HepG2 (cell line): Measurements from ENCODE around the gene ZBTB20. TPM values are rescaled to one million over a fixed set of nuclear protein-coding genes. Genes with fewer than 3 reads are reported as not detected.
A peak's percentile ranks its signal among the peaks of the same experiment; 100 is the strongest.

Experiments used
- BCL6 ChIP-seq: IDR thresholded peaks from 2 replicates; pipeline ENCODE4 v1.6.1; 2016; ENCODE audit warnings: missing genetic modification reagents, missing compliant biosample characterization
- EEA1 ChIP-seq: sonication (generic); formaldehyde crosslinking; IDR thresholded peaks from 2 replicates; pipeline ENCODE4 v1.5.1; 2020; ENCODE audit warnings: mild to moderate bottlenecking, missing genetic modification reagents, borderline replicate concordance
- HMGXB3 ChIP-seq: sonication (generic); formaldehyde crosslinking; IDR thresholded peaks from 2 replicates; pipeline ENCODE4 v1.4.0; 2020; ENCODE audit warnings: missing genetic modification reagents, borderline replicate concordance
- POLR2A ChIP-seq, 2 experiments: IDR thresholded peaks; 2 replicates each; pipeline ENCODE4 v1.6.1; 2011; ENCODE audit warnings: low read depth in 2 of 2, low read length in 2 of 2, mild to moderate bottlenecking in 1 of 2, moderate library complexity in 1 of 2; ENCODE audit not compliant: insufficient read depth in 1 of 2
- SP1 ChIP-seq, 2 experiments: fragments of 450-650 bp in 1 of 2; sonication (generic) in 1 of 2; formaldehyde crosslinking in 1 of 2; IDR thresholded peaks; 2 replicates each; pipeline versions ENCODE4 v1.4.0 to v1.6.1; 2016 to 2020; ENCODE audit warnings: missing genetic modification reagents in 1 of 2
- SP4 ChIP-seq: sonication (generic); formaldehyde crosslinking; IDR thresholded peaks from 2 replicates; pipeline ENCODE4 v1.8.1; 2023; ENCODE audit warnings: mild to moderate bottlenecking, missing genetic modification reagents
- SYNCRIP ChIP-seq: fragments of 200-400 bp; formaldehyde crosslinking; IDR thresholded peaks from 2 replicates; pipeline ENCODE4 v1.6.1; 2018; ENCODE audit warnings: mild to moderate bottlenecking, low read depth, low read length; ENCODE audit not compliant: insufficient read depth
- ZNF512 ChIP-seq: sonication (generic); formaldehyde crosslinking; IDR thresholded peaks from 2 replicates; pipeline ENCODE4 v1.4.0; 2020; ENCODE audit warnings: mild to moderate bottlenecking, missing genetic modification reagents
- ZNF773 ChIP-seq: sonication (generic); formaldehyde crosslinking; IDR thresholded peaks from 2 replicates; pipeline ENCODE4 v1.4.0; 2020; ENCODE audit warnings: missing genetic modification reagents, borderline replicate concordance
- ZZZ3 ChIP-seq: sonication (generic); formaldehyde crosslinking; IDR thresholded peaks from 2 replicates; pipeline ENCODE4 v1.4.0; 2020; ENCODE audit warnings: missing genetic modification reagents, mild to moderate bottlenecking, borderline replicate concordance
- polyA plus RNA-seq, 8 experiments: library from polyadenylated mRNA; depleted of rRNA in 3 of 8; stranded (reverse) in 7 of 8; unstranded in 1 of 8; fragments of >200 nt; fragmentation: Illumina TruSeq in 4 of 8; extraction: Trizol in 4 of 8; gene quantifications; 2 replicates each; pipeline versions ENCODE4 v1.2.1 to v1.2.3, GENCODE V29; 2011 to 2016; ENCODE audit warnings: low read depth in 4 of 8, missing spikeins in 1 of 8, mixed read lengths in 1 of 8; ENCODE audit not compliant: insufficient read depth in 1 of 8
- total RNA-seq, 5 experiments: library from RNA; depleted of rRNA; stranded (reverse); fragments of >200 nt; fragmentation: Illumina TruSeq; extraction: Trizol; gene quantifications; 2 replicates each; pipeline ENCODE4 v1.2.3, GENCODE V29; 2016; ENCODE audit warnings: low read depth in 1 of 5
- TF ChIP-seq, protein P1 (sequence below): sonication (generic); formaldehyde crosslinking; IDR thresholded peaks from 2 replicates; pipeline ENCODE4 v1.4.0; 2020; ENCODE audit warnings: missing genetic modification reagents, mild to moderate bottlenecking, borderline replicate concordance
- TF ChIP-seq, protein P2 (sequence below): sonication (generic); formaldehyde crosslinking; IDR thresholded peaks from 2 replicates; pipeline ENCODE4 v1.8.0; 2022; ENCODE audit warnings: mild to moderate bottlenecking, missing genetic modification reagents
- TF ChIP-seq, protein P3 (sequence below): sonication (generic); formaldehyde crosslinking; IDR thresholded peaks from 2 replicates; pipeline ENCODE4 v1.8.1; 2023; ENCODE audit warnings: mild to moderate bottlenecking, missing genetic modification reagents
- TF ChIP-seq, protein P4 (sequence below): sonication (generic); formaldehyde crosslinking; IDR thresholded peaks from 2 replicates; pipeline ENCODE4 v1.4.0; 2020; ENCODE audit warnings: mild to moderate bottlenecking, low read depth, missing genetic modification reagents
- TF ChIP-seq, protein P5 (sequence below): sonication (generic); formaldehyde crosslinking; IDR thresholded peaks from 2 replicates; pipeline ENCODE4 v1.5.0; 2020; ENCODE audit warnings: missing genetic modification reagents

Gene ZBTB20
- total and polyA plus RNA-seq, 2 of the 13 experiments (the other 11 are each of a cell fraction or from before 2014, with no cell fraction given): 1.9 to 8.8 TPM

- TF ChIP-seq, protein P1, sequence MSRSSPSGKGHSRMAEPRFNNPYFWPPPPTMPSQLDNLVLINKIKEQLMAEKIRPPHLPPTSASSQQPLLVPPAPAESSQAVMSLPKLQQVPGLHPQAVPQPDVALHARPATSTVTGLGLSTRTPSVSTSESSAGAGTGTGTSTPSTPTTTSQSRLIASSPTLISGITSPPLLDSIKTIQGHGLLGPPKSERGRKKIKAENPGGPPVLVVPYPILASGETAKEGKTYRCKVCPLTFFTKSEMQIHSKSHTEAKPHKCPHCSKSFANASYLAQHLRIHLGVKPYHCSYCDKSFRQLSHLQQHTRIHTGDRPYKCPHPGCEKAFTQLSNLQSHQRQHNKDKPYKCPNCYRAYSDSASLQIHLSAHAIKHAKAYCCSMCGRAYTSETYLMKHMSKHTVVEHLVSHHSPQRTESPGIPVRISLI (CRISPR knock-in tag): no peak
- TF ChIP-seq ZNF512 (CRISPR knock-in tag): no peak
- no peak for TF ChIP-seq ZZZ3 (CRISPR knock-in tag)
- TF ChIP-seq, protein P2, sequence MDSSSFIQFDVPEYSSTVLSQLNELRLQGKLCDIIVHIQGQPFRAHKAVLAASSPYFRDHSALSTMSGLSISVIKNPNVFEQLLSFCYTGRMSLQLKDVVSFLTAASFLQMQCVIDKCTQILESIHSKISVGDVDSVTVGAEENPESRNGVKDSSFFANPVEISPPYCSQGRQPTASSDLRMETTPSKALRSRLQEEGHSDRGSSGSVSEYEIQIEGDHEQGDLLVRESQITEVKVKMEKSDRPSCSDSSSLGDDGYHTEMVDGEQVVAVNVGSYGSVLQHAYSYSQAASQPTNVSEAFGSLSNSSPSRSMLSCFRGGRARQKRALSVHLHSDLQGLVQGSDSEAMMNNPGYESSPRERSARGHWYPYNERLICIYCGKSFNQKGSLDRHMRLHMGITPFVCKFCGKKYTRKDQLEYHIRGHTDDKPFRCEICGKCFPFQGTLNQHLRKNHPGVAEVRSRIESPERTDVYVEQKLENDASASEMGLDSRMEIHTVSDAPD (CRISPR knock-in tag): no peak
- 0 out of 2 replicates have a peak, but pooled peaks have one; percentile 25 for TF ChIP-seq SP1 (IDR thresholded peaks at IDR 0.05)
- TF ChIP-seq SP1 (CRISPR knock-in tag; IDR thresholded peaks at IDR 0.05): no peak
- peak; percentile 10; the same call in 1 of the 2 replicates for TF ChIP-seq SP4 (CRISPR knock-in tag)
- no peak for TF ChIP-seq SYNCRIP
- TF ChIP-seq, protein P3, sequence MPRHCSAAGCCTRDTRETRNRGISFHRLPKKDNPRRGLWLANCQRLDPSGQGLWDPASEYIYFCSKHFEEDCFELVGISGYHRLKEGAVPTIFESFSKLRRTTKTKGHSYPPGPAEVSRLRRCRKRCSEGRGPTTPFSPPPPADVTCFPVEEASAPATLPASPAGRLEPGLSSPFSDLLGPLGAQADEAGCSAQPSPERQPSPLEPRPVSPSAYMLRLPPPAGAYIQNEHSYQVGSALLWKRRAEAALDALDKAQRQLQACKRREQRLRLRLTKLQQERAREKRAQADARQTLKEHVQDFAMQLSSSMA (CRISPR knock-in tag): no peak
- TF ChIP-seq HMGXB3 (CRISPR knock-in tag): no peak
- peak; percentile 38 to 45; a peak in 3 of 4 replicates for TF ChIP-seq POLR2A (IDR thresholded peaks at IDR 0.05; ENCODE audit: insufficient read depth in 1 of 2, low read depth in 2 of 2, low read length in 2 of 2)
- no peak for TF ChIP-seq ZNF773 (CRISPR knock-in tag)
- TF ChIP-seq, protein P4, sequence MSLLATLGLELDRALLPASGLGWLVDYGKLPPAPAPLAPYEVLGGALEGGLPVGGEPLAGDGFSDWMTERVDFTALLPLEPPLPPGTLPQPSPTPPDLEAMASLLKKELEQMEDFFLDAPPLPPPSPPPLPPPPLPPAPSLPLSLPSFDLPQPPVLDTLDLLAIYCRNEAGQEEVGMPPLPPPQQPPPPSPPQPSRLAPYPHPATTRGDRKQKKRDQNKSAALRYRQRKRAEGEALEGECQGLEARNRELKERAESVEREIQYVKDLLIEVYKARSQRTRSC (CRISPR knock-in tag): no peak
- TF ChIP-seq EEA1: no peak
- TF ChIP-seq BCL6 (CRISPR knock-in tag): no peak
- TF ChIP-seq, protein P5, sequence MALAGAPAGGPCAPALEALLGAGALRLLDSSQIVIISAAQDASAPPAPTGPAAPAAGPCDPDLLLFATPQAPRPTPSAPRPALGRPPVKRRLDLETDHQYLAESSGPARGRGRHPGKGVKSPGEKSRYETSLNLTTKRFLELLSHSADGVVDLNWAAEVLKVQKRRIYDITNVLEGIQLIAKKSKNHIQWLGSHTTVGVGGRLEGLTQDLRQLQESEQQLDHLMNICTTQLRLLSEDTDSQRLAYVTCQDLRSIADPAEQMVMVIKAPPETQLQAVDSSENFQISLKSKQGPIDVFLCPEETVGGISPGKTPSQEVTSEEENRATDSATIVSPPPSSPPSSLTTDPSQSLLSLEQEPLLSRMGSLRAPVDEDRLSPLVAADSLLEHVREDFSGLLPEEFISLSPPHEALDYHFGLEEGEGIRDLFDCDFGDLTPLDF: no peak
These were observed at the start of gene ZBTB20 (continued) for GRCh38 chr3:115146418-115147328.
